CD4-positive, CD25-positive, alpha-beta regulatory T cell (primary cell): ENCODE measurements around the gene SULT1C2. TPM values are rescaled to one million over a fixed set of nuclear protein-coding genes. Genes with fewer than 3 reads are reported as not detected.

Experiments
- ATAC-seq, 2 donors: fragments of 150-1000 bp; cut with Tn5 transposase; one replicate each; pipeline ENCODE4 v1.10.0; 2021; ENCODE audit warnings: low read depth in 2 of 2, moderate number of reproducible peaks in 2 of 2, moderate library complexity in 1 of 2
- DNase-seq, 3 donors: peaks; one replicate each; pipeline versions ENCODE4 v3.0.0 to v3.0.0-alpha.2; 2012 to 2022; ENCODE audit warnings: mixed read lengths in 1 of 3
- H3K27ac ChIP-seq: one replicate; pipeline ENCODE4 v1.7.0; 2013; ENCODE audit warnings: mild to moderate bottlenecking, low read length; ENCODE audit not compliant: insufficient read depth, poor library complexity, severe bottlenecking
- H3K27me3 ChIP-seq: one replicate; pipeline ENCODE4 v1.7.0; 2013; ENCODE audit warnings: low read length; ENCODE audit not compliant: control insufficient read depth, insufficient read depth
- H3K36me3 ChIP-seq: one replicate; pipeline ENCODE4 v1.7.0; 2013; ENCODE audit warnings: mild to moderate bottlenecking, low read length, moderate library complexity; ENCODE audit not compliant: control insufficient read depth, insufficient read depth
- H3K4me1 ChIP-seq: 2 replicates; pipeline ENCODE4 v1.7.0; 2013; ENCODE audit warnings: mild to moderate bottlenecking, low read length; ENCODE audit not compliant: insufficient read depth, control insufficient read depth, poor library complexity, severe bottlenecking
- H3K4me3 ChIP-seq: one replicate; pipeline ENCODE4 v1.7.0; 2013; ENCODE audit warnings: low read depth, mild to moderate bottlenecking, low read length, moderate library complexity
- H3K9me3 ChIP-seq, 2 experiments: 1 replicate in 1 of 2; 2 replicates in 1 of 2; pipeline ENCODE4 v1.7.0; 2013; ENCODE audit warnings: low read length in 2 of 2, mild to moderate bottlenecking in 1 of 2, moderate library complexity in 1 of 2; ENCODE audit not compliant: control insufficient read depth in 2 of 2
- H3K27ac Mint-ChIP-seq, 3 donors: one replicate each; pipeline ENCODE4 v1.8.0; 2020 to 2022; ENCODE audit warnings: mild to moderate bottlenecking in 3 of 3, mixed read lengths in 3 of 3, moderate library complexity in 2 of 3
- H3K27me3 Mint-ChIP-seq: one replicate; pipeline ENCODE4 v1.8.0; 2022; ENCODE audit warnings: mild to moderate bottlenecking, mixed read lengths
- H3K36me3 Mint-ChIP-seq: one replicate; pipeline ENCODE4 v1.8.0; 2020; ENCODE audit warnings: mixed read lengths
- H3K4me1 Mint-ChIP-seq, 4 donors: one replicate each; pipeline ENCODE4 v1.8.0; 2020 to 2022; ENCODE audit warnings: mixed read lengths in 4 of 4, mild to moderate bottlenecking in 1 of 4
- H3K4me3 Mint-ChIP-seq, 4 donors: one replicate each; pipeline ENCODE4 v1.8.0; 2020 to 2022; ENCODE audit warnings: mild to moderate bottlenecking in 4 of 4, mixed read lengths in 4 of 4, moderate library complexity in 3 of 4
- H3K9me3 Mint-ChIP-seq, 7 donors: one replicate each; pipeline ENCODE4 v1.8.0; 2020 to 2022; ENCODE audit warnings: mixed read lengths in 7 of 7, mild to moderate bottlenecking in 3 of 7, moderate library complexity in 2 of 7
- polyA plus RNA-seq, 4 donors: library from polyadenylated mRNA; unstranded; fragments of 300-500 nt; fragmentation: Illumina TruSeq; gene quantifications; one replicate each; pipeline ENCODE4 v1.2.3, GENCODE V29; 2021
- total RNA-seq: library from RNA; stranded (reverse); gene quantifications from one replicate; pipeline ENCODE4 v1.2.3, GENCODE V29; 2022

Gene SULT1C2
- total and polyA plus RNA-seq, 5 donors from 2014 or later = not detected

DNA sequence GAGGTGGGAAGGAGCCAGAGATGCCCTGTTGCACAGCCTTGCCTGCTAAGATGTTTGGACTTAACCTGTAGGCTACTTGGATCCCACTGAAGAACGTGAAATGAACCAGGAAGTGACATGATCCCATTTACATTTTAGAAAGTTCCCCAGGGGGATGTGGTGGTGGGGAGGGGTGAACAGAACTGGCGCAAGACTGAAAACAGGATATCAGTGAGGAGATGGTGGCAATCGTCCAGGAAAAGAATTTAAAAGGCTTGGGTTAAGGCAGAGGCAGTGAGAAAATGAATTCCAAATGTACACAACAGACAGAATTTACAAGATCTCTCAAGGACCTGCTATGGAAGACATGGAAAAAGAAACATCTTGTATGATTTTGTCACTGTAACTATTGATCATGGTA, 42.3 kb downstream of the SULT1C2 start:
- no peak for DNase-seq
- H3K4me3 ChIP-seq = no peak overlapping the region
- H3K27me3 ChIP-seq = peaks cover 9% of the 10 kb centered on the region
- H3K4me1 ChIP-seq = no peaks in the 10 kb centered on the region
- H3K27ac ChIP-seq = no peak overlapping the region
- ATAC-seq = no peak
- H3K36me3 Mint-ChIP-seq = no peaks in the 10 kb centered on the region
- no peak overlapping the region for H3K4me3 Mint-ChIP-seq
- no peaks in the 10 kb centered on the region for H3K4me1 Mint-ChIP-seq
- peaks cover 0 to 4% (median 0%) of the 10 kb centered on the region in 7 donors for H3K9me3 Mint-ChIP-seq
- peaks cover 26% of the 10 kb centered on the region for H3K27me3 Mint-ChIP-seq
- no peak overlapping the region for H3K27ac Mint-ChIP-seq
- H3K9me3 ChIP-seq = no peaks in the 10 kb centered on the region
- no peaks in the 10 kb centered on the region for H3K36me3 ChIP-seq

DNA sequence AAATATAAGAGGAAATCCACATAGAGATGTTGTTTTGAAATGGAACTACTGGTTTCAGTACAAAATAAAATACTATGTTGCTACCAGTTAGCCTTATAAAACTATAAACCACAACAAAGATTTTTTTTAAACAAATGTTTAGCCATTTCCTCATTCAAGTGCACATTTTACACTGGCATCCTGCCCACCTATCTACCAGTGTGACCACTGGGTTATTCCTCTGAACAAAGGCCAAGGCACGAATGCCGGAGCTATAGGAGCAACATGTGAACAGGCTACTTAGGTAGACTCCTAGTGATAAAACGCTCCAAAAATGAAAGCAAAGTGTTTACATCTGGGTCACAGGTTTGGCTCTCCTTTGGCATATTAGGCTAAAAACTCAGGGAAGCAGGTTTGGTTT, 57.3 kb downstream of the SULT1C2 start:
- DNase-seq (no peak), ATAC-seq (no peak)
- H3K36me3 Mint-ChIP-seq = no peaks in the 10 kb centered on the region
- Histone ChIP-seq H3K4me1 (no peaks in the 10 kb centered on the region), H3K27ac (no peak overlapping the region), H3K4me3 (no peak overlapping the region), H3K27me3 (peaks cover 3% of the 10 kb centered on the region), H3K9me3 (no peaks in the 10 kb centered on the region), H3K36me3 (no peaks in the 10 kb centered on the region)
- H3K27me3 Mint-ChIP-seq = peaks cover 10% of the 10 kb centered on the region
- H3K27ac Mint-ChIP-seq = no peak overlapping the region
- no peaks in the 10 kb centered on the region for H3K9me3 Mint-ChIP-seq
- H3K4me1 Mint-ChIP-seq = no peaks in the 10 kb centered on the region
- H3K4me3 Mint-ChIP-seq = no peak overlapping the region

DNA sequence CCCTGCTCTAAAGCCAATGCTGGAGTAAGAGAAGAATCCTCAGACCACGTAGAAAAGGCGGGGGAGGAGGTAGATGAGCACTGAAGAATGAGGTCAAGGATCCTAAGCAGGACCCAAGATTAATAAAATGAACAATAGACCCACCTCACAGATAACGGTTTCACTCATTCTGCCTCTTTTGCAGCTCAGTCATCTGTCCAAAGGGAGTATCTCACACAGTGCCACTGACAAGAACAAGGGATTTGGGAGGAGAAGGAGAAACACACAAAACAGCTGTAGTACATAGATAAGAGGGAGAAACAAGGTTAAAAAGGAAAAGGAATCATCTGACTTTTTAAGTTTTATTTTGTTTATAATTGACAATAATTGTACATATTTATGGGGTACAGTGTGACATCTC, 58.1 kb downstream of the SULT1C2 start:
- no peak overlapping the region for H3K4me3 Mint-ChIP-seq

DNA sequence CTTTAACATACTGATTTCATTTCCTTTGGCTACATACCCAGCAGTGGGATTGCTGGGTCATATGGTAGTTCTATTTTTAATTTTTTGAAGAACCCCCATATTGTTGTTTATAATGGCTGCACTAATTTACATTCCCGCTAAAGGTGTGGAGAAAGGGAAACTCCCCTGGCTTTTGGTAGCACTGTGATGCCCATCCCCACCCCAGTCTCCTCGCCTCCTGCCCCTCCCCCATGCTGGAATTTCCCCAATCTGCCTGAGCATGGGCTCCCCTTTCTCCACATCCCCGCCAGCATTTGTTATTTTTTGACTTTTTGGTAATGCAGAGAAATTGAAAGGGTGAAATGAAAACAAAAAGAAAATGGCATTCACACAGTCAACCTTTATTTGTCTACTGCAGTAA, 59.1 kb downstream of the SULT1C2 start:
- Histone ChIP-seq H3K9me3 (no peaks in the 10 kb centered on the region), H3K27ac (no peak overlapping the region), H3K4me1 (no peaks in the 10 kb centered on the region), H3K36me3 (no peaks in the 10 kb centered on the region), H3K27me3 (peaks cover 3% of the 10 kb centered on the region), H3K4me3 (no peak overlapping the region)
- DNase-seq = no peak
- peaks cover 0 to 1% (median 0%) of the 10 kb centered on the region in 7 donors for H3K9me3 Mint-ChIP-seq
- no peak overlapping the region for H3K4me3 Mint-ChIP-seq
- ATAC-seq = no peak
- H3K27me3 Mint-ChIP-seq = peaks cover 17% of the 10 kb centered on the region
- H3K4me1 Mint-ChIP-seq = no peaks in the 10 kb centered on the region
- no peak overlapping the region for H3K27ac Mint-ChIP-seq
- no peaks in the 10 kb centered on the region for H3K36me3 Mint-ChIP-seq

More for the DNA sequence above, 58.1 kb downstream of the SULT1C2 start:
- H3K4me1 ChIP-seq = no peaks in the 10 kb centered on the region
- Mint-ChIP-seq H3K27ac (no peak overlapping the region), H3K36me3 (no peaks in the 10 kb centered on the region), H3K27me3 (peaks cover 14% of the 10 kb centered on the region), H3K4me1 (no peaks in the 10 kb centered on the region), H3K9me3 (peaks cover 0 to 1% (median 0%) of the 10 kb centered on the region in 7 donors)
- no peaks in the 10 kb centered on the region for H3K9me3 ChIP-seq
- no peak overlapping the region for H3K4me3 ChIP-seq
- no peaks in the 10 kb centered on the region for H3K36me3 ChIP-seq
- ATAC-seq (no peak), DNase-seq (no peak)
- no peak overlapping the region for H3K27ac ChIP-seq
- peaks cover 3% of the 10 kb centered on the region for H3K27me3 ChIP-seq

DNA sequence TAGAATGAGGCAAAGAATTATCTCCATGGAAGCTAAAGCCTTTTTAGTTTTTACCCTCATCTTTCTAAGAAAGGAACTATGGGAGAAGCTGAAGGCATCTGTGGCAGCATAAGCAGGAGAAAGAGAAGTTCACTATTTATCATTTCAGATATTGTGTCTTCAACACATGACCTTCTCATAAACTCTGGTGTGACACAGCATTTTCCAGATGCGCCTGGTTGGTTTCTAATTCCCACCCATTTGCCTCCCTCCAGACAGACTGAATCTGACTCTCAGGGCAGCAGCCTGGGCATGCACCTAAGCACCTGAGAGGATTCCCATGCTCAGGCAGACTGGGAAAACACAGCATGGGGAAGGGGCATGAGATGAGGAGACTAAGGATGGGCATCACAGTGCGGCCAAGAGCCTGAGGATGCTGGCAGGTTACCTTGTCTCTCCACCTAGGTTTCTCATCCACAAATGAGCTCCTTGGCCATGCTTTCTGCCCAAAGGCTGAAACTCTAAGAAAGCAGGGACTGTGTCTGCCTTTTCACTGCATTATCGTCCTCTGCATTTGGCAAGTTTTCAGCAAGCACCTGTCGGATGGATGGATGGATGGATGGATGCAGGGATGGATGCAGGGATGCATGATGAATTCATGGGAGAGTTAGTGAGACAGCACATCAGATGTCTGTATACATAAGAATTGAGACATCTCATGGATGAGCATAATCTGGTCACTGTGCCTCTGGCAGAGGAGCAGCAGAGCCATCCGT, 60.3 kb downstream of the SULT1C2 start:
- Histone ChIP-seq H3K4me3 (no peak overlapping the region), H3K4me1 (no peaks in the 10 kb centered on the region), H3K9me3 (no peaks in the 10 kb centered on the region), H3K27me3 (peaks cover 3% of the 10 kb centered on the region), H3K36me3 (no peaks in the 10 kb centered on the region), H3K27ac (no peak overlapping the region)
- H3K9me3 Mint-ChIP-seq = peaks cover 0 to 1% (median 0%) of the 10 kb centered on the region in 7 donors
- H3K27ac Mint-ChIP-seq = no peak overlapping the region
- peaks cover 18% of the 10 kb centered on the region for H3K27me3 Mint-ChIP-seq
- no peak for DNase-seq
- H3K4me1 Mint-ChIP-seq = no peaks in the 10 kb centered on the region
- H3K36me3 Mint-ChIP-seq = no peaks in the 10 kb centered on the region
- H3K4me3 Mint-ChIP-seq = no peak overlapping the region
- ATAC-seq = no peak

DNA sequence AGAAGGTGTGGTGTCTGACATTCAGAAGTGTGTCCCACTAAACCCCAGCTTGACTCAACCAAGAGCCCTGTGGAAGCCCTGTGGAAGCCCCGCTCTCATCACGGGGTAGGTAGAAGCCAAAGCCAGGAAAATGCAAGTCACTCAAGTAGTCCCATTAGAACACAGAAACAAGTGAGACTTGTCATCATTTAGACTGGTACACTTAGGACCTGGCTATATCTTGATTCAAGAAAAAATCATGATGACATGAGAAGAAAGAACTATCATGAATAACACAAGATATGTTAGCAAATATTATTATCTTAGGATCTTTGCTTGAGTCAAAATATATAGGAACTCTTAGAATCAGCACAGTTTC, 60.9 kb downstream of the SULT1C2 start:
- Histone ChIP-seq H3K4me1 (no peaks in the 10 kb centered on the region), H3K36me3 (no peaks in the 10 kb centered on the region), H3K27ac (no peak overlapping the region), H3K9me3 (no peaks in the 10 kb centered on the region), H3K27me3 (peaks cover 3% of the 10 kb centered on the region), H3K4me3 (no peak overlapping the region)
- Mint-ChIP-seq H3K27me3 (peaks cover 23% of the 10 kb centered on the region), H3K27ac (no peak overlapping the region), H3K9me3 (peaks cover 0 to 1% (median 0%) of the 10 kb centered on the region in 7 donors), H3K4me3 (no peak overlapping the region), H3K4me1 (no peaks in the 10 kb centered on the region), H3K36me3 (no peaks in the 10 kb centered on the region)
- DNase-seq = no peak
- no peak for ATAC-seq

GRCh38 chr2:108351889-108352288, 63.2 kb downstream of the SULT1C2 start:
- Histone ChIP-seq H3K36me3 (no peaks in the 10 kb centered on the region), H3K27ac (no peak overlapping the region), H3K4me3 (no peak overlapping the region), H3K27me3 (peaks cover 2% of the 10 kb centered on the region), H3K4me1 (no peaks in the 10 kb centered on the region), H3K9me3 (no peaks in the 10 kb centered on the region)
- Mint-ChIP-seq H3K27ac (no peak overlapping the region), H3K27me3 (peaks cover 32% of the 10 kb centered on the region), H3K9me3 (peaks cover 0 to 1% (median 0%) of the 10 kb centered on the region in 7 donors), H3K4me1 (no peaks in the 10 kb centered on the region), H3K4me3 (no peak overlapping the region), H3K36me3 (no peaks in the 10 kb centered on the region)
- no peak for DNase-seq
- ATAC-seq = no peak

- DNase-seq = no peak
- H3K27ac Mint-ChIP-seq = no peak overlapping the region
- H3K36me3 Mint-ChIP-seq = no peaks in the 10 kb centered on the region
- no peak overlapping the region for H3K4me3 ChIP-seq
- H3K27me3 ChIP-seq = peaks cover 2% of the 10 kb centered on the region
- peaks cover 33% of the 10 kb centered on the region for H3K27me3 Mint-ChIP-seq
- no peak for ATAC-seq
- no peaks in the 10 kb centered on the region for H3K9me3 ChIP-seq
- no peaks in the 10 kb centered on the region for H3K4me1 ChIP-seq
- no peaks in the 10 kb centered on the region for H3K36me3 ChIP-seq
- no peak overlapping the region for H3K27ac ChIP-seq
- no peak overlapping the region for H3K4me3 Mint-ChIP-seq
- H3K9me3 Mint-ChIP-seq = peaks cover 0 to 1% (median 0%) of the 10 kb centered on the region in 7 donors
- no peaks in the 10 kb centered on the region for H3K4me1 Mint-ChIP-seq
Observed at GRCh38 chr2:108354136-108354535, 65.4 kb downstream of the SULT1C2 start.
